HG03108 (cell line): ENCODE results near the gene NTMT2.

Source experiments
- ATAC-seq: cut with Tn5 transposase; IDR thresholded peaks from one replicate; pipeline ENCODE4 v1.9.1; 2021; ENCODE audit warnings: moderate library complexity; ENCODE audit not compliant: unreplicated experiment

The NTMT2 gene

GRCh38 chr1:170203693-170204092 is 57.9 kb downstream of the NTMT2 start:
- no peak for ATAC-seq

- no peak for ATAC-seq
These were observed 58.4 kb downstream of the NTMT2 start for GRCh38 chr1:170204121-170204520.

- no peak for ATAC-seq
These were observed 59.5 kb downstream of the NTMT2 start for GRCh38 chr1:170205301-170205700.

GRCh38 chr1:170209125-170209524 is 63.4 kb downstream of the NTMT2 start:
- no peak for ATAC-seq

- no peak for ATAC-seq
These were observed 64.4 kb downstream of the NTMT2 start for GRCh38 chr1:170210142-170210541.

- no peak for ATAC-seq
These were observed 67.8 kb downstream of the NTMT2 start for GRCh38 chr1:170213596-170213995.

- ATAC-seq = no peak
These were observed 68.6 kb downstream of the NTMT2 start for GRCh38 chr1:170214117-170215032.

- ATAC-seq = no peak
These were observed 69.5 kb downstream of the NTMT2 start for GRCh38 chr1:170215072-170215885.

GRCh38 chr1:170217517-170218256 is 71.9 kb downstream of the NTMT2 start:
- ATAC-seq = no peak

- no peak for ATAC-seq
These were observed 72.5 kb downstream of the NTMT2 start for GRCh38 chr1:170218257-170218650.
